ENCODE results near the gene SKA1. TPM values are rescaled to one million over a fixed set of nuclear protein-coding genes. Genes with fewer than 3 reads are reported as not detected.

Gene SKA1
- total and polyA plus RNA-seq, 9 of the 15 experiments (the other 6 are each of a cell fraction or from before 2014, with no cell fraction given): 27.8 to 67.2 (median 41.9) TPM

GRCh38 chr18:50429207-50429948, 54.5 kb downstream of the SKA1 start (continued):
- TF ChIP-seq E2F4 (CRISPR knock-in tag; IDR thresholded peaks at IDR 0.05; ENCODE audit: low read depth) (no peak), FUS (optimal IDR thresholded peaks at IDR 0.05; ENCODE audit: low read depth, low read length) (no peak), DDX20 (tag; IDR thresholded peaks at IDR 0.05; ENCODE audit: low read depth) (no peak), ZHX1 (conservative IDR thresholded peaks at IDR 0.05; ENCODE audit: low read length) (no peak), MGA (IDR thresholded peaks at IDR 0.05) (no peak), HINFP (tag; conservative IDR thresholded peaks at IDR 0.05; ENCODE audit: low read depth) (peak; percentile 51; the same call in 1 of the 2 replicates), SMAD4 (CRISPR knock-in tag; conservative IDR thresholded peaks at IDR 0.05) (peak; percentile 43; the same call in 1 of the 2 replicates)
